ENCODE measurements around the gene PREX1.

Gene PREX1

GRCh38 chr20:48799328-48800105, 28.3 kb downstream of the PREX1 start:
- no peak for ATAC-seq
- TF ChIP-seq PATZ1 (CRISPR knock-in tag; IDR thresholded peaks at IDR 0.05; ENCODE audit: borderline replicate concordance) (no peak), GLIS3 (CRISPR knock-in tag; IDR thresholded peaks at IDR 0.05) (no peak), ARNTL (CRISPR knock-in tag; IDR thresholded peaks at IDR 0.05; ENCODE audit: borderline replicate concordance, low read depth) (no peak), OSR1 (CRISPR knock-in tag; IDR thresholded peaks at IDR 0.05) (no peak), CSDC2 (CRISPR knock-in tag; IDR thresholded peaks at IDR 0.05) (no peak), BACH2 (CRISPR knock-in tag; IDR thresholded peaks at IDR 0.05; ENCODE audit: borderline replicate concordance) (no peak), SNAI2 (CRISPR knock-in tag; IDR thresholded peaks at IDR 0.05) (no peak), TCF4 (CRISPR knock-in tag; IDR thresholded peaks at IDR 0.05; ENCODE audit: borderline replicate concordance) (no peak), ZC3H10 (CRISPR knock-in tag; IDR thresholded peaks at IDR 0.05) (no peak), ISL1 (CRISPR knock-in tag; IDR thresholded peaks at IDR 0.05) (no peak)

GRCh38 chr20:48797850-48798747, 29.7 kb downstream of the PREX1 start:
- no peak for ATAC-seq
- TF ChIP-seq TCF4 (CRISPR knock-in tag; IDR thresholded peaks at IDR 0.05; ENCODE audit: borderline replicate concordance) (no peak), GLIS3 (CRISPR knock-in tag; IDR thresholded peaks at IDR 0.05) (no peak), PPARA (CRISPR knock-in tag; IDR thresholded peaks at IDR 0.05; ENCODE audit: borderline replicate concordance) (no peak), TOX (CRISPR knock-in tag; IDR thresholded peaks at IDR 0.05; ENCODE audit: borderline replicate concordance) (no peak), ZNF70 (CRISPR knock-in tag; IDR thresholded peaks at IDR 0.05) (no peak), SNAI2 (CRISPR knock-in tag; IDR thresholded peaks at IDR 0.05) (no peak), ISL1 (CRISPR knock-in tag; IDR thresholded peaks at IDR 0.05) (no peak), PATZ1 (CRISPR knock-in tag; IDR thresholded peaks at IDR 0.05; ENCODE audit: borderline replicate concordance) (no peak), ZFP30 (CRISPR knock-in tag; IDR thresholded peaks at IDR 0.05) (no peak), POU6F1 (CRISPR knock-in tag; IDR thresholded peaks at IDR 0.05; ENCODE audit: borderline replicate concordance, low read depth) (no peak), ZNF8 (CRISPR knock-in tag; IDR thresholded peaks at IDR 0.05) (no peak), CSDC2 (CRISPR knock-in tag; IDR thresholded peaks at IDR 0.05) (no peak), RARB (CRISPR knock-in tag; IDR thresholded peaks at IDR 0.05) (no peak), ESRRG (CRISPR knock-in tag; IDR thresholded peaks at IDR 0.05) (no peak)
- TF ChIP-seq, protein P1, sequence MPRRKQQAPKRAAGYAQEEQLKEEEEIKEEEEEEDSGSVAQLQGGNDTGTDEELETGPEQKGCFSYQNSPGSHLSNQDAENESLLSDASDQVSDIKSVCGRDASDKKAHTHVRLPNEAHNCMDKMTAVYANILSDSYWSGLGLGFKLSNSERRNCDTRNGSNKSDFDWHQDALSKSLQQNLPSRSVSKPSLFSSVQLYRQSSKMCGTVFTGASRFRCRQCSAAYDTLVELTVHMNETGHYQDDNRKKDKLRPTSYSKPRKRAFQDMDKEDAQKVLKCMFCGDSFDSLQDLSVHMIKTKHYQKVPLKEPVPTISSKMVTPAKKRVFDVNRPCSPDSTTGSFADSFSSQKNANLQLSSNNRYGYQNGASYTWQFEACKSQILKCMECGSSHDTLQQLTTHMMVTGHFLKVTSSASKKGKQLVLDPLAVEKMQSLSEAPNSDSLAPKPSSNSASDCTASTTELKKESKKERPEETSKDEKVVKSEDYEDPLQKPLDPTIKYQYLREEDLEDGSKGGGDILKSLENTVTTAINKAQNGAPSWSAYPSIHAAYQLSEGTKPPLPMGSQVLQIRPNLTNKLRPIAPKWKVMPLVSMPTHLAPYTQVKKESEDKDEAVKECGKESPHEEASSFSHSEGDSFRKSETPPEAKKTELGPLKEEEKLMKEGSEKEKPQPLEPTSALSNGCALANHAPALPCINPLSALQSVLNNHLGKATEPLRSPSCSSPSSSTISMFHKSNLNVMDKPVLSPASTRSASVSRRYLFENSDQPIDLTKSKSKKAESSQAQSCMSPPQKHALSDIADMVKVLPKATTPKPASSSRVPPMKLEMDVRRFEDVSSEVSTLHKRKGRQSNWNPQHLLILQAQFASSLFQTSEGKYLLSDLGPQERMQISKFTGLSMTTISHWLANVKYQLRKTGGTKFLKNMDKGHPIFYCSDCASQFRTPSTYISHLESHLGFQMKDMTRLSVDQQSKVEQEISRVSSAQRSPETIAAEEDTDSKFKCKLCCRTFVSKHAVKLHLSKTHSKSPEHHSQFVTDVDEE (CRISPR knock-in tag; IDR thresholded peaks at IDR 0.05): no peak
- TF ChIP-seq, protein P2, sequence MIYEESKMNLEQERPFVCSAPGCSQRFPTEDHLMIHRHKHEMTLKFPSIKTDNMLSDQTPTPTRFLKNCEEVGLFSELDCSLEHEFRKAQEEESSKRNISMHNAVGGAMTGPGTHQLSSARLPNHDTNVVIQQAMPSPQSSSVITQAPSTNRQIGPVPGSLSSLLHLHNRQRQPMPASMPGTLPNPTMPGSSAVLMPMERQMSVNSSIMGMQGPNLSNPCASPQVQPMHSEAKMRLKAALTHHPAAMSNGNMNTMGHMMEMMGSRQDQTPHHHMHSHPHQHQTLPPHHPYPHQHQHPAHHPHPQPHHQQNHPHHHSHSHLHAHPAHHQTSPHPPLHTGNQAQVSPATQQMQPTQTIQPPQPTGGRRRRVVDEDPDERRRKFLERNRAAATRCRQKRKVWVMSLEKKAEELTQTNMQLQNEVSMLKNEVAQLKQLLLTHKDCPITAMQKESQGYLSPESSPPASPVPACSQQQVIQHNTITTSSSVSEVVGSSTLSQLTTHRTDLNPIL (CRISPR knock-in tag; IDR thresholded peaks at IDR 0.05; ENCODE audit: low read depth): no peak
- TF ChIP-seq, protein P3, sequence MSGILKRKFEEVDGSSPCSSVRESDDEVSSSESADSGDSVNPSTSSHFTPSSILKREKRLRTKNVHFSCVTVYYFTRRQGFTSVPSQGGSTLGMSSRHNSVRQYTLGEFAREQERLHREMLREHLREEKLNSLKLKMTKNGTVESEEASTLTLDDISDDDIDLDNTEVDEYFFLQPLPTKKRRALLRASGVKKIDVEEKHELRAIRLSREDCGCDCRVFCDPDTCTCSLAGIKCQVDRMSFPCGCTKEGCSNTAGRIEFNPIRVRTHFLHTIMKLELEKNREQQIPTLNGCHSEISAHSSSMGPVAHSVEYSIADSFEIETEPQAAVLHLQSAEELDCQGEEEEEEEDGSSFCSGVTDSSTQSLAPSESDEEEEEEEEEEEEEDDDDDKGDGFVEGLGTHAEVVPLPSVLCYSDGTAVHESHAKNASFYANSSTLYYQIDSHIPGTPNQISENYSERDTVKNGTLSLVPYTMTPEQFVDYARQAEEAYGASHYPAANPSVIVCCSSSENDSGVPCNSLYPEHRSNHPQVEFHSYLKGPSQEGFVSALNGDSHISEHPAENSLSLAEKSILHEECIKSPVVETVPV (CRISPR knock-in tag; IDR thresholded peaks at IDR 0.05): no peak
